A204.1 (cell line): ENCODE measurements around the gene DENND1A.

Experiments
- FAIRE-seq: peaks from 2 replicates; lab custom pipeline; 2012; peaks lifted over from hg19 to GRCh38; lab: Jason Lieb, UNC

The DENND1A gene

GRCh38 chr9:123424131-123424530 lies 505.8 kb downstream of the DENND1A start:
- no peak for FAIRE-seq

DNA sequence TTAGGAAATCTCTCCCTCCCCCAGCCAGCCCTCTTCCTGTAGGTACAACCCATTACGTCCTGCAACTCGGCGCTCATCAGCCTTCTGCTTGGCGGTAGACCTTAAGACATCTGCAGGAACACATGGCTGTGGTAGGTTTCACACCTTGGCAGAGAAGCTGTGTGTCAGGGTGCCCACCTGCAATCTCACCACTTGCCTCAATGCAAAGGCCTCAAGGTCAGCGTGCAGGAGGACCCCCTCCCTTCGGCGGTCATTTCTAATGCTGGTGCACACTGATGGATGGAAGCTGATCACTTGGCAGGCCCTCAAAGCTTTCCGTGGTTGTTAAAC lies 506.6 kb downstream of the DENND1A start:
- no peak for FAIRE-seq

DNA sequence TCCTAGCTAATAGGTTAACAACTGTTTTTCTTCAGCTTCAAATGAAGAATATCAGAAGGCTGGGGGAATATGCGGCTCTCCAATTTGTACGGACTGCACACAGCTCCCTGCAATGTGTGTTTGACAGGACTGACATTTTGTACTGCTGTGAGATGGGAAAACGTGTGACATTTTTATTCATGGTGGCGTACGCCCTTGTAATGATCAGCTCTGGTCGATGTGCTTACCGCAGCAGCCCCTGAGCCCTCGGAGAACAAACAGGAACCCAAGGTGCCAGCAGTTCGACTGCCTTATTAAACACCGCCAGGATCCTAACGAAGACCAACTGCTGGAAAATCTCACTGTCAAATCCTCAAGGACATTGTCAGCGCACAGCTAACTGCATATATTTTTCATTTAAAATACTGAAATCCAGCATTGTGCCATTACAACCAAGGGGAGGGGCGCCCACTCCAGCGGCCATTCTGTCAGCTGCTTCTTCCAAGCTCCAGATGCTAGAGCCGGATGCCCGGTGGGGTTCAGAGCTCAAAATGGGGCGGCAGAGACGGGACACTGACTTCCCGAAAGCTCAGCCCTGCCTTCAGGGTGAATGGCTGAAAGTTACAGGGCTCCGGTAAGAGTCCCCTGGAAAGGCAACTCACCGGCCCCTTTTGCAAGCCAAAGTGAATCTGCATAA lies 507.2 kb downstream of the DENND1A start:
- FAIRE-seq = no peak

- no peak for FAIRE-seq
Observed at GRCh38 chr9:123421801-123422455, 508.0 kb downstream of the DENND1A start.

GRCh38 chr9:123421186-123421585 lies 508.7 kb downstream of the DENND1A start:
- FAIRE-seq = no peak

GRCh38 chr9:123420592-123421111 lies 509.3 kb downstream of the DENND1A start:
- FAIRE-seq = no peak

DNA sequence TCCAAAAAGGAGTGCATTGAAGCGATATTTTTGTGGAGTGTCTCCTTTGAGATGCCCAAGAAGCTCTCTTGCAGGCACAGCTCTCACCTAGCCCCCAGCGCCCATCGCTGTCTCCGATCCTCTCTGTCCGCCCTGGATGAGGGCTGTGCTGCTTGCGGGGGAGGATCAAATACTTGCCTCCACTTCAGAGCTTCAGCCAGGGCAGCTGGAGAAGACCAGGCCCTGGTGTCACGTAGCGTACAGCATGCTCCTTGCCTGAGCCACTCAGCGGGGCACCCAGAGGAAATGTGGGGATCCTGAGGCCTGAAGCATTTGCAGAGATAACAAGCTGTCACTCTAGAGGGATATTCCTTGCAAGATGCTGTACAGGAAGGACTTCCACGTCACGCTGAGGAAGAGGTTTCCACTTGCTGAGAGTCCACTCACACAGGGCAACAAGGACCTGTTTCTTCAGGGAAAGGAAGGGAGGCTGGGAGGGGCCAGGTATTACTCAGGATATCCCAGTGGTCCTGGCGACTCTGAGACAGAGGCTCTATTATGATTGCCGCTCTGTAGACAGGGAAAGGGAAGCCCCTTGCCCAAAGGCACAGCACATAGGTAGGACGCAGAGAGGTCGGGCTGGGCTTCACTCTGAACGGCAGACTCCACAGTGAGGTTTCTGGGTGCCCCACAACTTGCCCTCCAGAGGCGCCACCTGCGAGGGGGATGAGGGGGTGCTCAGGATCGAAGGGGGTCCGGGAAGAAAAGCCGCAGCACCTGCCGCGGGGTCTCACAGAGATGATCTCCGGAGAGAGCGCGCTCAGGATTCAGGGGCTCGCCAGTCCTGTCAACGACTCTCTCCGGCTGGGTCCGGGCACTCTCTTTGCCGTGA lies 510.0 kb downstream of the DENND1A start:
- no peak for FAIRE-seq

- FAIRE-seq = no peak
Observed at GRCh38 chr9:123419091-123419490, 510.8 kb downstream of the DENND1A start.

GRCh38 chr9:123418506-123418905 lies 511.4 kb downstream of the DENND1A start:
- FAIRE-seq = no peak

DNA sequence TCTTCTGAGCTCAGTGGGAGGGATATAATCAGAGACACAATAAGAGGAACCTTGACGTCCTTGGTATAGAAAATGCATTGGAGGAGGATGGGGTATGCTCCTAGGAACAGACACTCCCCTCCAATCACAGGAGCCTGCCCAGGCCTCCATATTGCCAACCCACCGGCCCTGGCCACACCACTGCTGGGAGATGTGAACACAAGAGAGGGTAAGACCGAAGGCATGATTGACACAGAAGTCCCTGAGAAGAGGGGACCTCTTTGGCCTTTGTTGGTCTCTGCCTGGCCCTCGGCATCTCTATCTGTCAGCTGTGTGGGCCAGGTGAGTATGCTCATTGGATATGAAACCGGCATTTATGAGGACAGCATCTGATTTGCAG lies 511.9 kb downstream of the DENND1A start:
- no peak for FAIRE-seq

GRCh38 chr9:123417289-123418051 lies 512.5 kb downstream of the DENND1A start:
- FAIRE-seq = no peak

DNA sequence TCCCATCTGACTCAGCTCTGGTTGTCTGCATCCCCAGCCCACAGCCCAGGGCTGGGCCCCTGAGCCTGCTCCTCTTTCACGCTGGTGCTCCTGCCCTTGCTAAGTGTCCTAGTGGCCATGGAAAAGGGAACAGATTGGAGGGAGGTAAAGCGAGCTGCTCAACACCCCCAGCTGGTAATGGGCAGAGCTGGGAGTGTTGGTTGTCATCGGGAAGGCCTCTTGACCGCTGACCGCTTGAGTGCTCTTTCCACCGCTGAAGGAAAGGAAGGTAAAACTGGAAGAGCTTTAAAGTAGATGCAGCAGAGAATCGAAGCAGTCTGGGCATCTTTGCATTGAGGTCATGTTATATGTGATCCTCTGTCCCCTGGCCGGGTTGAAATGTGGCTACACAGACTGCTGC lies 513.8 kb downstream of the DENND1A start:
- FAIRE-seq = no peak

DNA sequence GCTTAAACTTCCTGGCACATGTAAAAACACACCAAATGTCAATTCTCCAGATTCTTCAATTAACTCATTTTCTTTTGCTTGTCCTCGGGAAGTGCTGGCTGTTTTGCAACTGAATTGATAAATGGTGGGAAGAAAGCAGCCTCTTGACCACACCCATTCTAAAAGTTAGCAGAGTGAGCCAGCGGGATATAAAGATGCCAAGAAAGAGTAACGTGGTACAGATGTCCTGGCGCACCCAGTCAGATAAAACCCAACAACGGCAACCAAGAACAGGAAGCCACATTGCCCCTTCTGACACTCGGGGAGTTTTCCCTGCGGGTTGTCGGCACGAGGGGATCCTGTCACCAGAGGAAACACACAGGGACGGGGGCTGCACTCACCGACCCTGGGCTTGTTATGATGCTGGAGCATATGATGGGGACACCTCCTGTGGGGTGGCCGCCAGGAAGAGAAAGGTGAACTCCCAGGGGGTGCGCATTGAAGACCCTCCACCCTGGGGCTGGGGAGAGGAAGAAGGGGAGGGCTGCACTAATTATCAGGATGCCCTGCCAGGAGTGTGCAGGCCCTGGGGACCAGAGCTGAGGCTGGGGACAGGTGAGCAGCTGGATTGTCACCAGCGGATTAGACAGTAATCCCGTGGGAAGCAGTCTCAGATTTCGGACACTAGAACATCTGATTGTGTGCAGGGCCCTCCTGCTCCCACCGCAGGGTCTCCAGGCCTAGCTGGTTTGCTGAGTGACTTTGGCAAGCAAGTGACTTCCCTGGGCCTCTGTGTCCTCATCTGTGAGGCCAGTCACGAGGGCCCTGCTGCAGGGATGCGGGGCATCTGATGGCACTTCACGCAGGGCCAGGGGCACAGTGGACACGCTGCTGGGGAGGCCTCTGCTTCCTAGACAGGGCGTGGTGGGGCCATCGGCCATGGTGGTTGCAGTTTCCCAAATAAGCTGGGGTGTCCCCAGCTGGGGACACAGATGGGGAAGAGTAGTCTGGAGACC lies 514.7 kb downstream of the DENND1A start:
- FAIRE-seq = no peak

- FAIRE-seq = no peak
Observed at GRCh38 chr9:123414204-123414603, 515.7 kb downstream of the DENND1A start.

- no peak for FAIRE-seq
Observed at GRCh38 chr9:123412171-123412820, 517.6 kb downstream of the DENND1A start.

- FAIRE-seq = no peak
Observed at GRCh38 chr9:123411636-123412035, 518.3 kb downstream of the DENND1A start.

- FAIRE-seq = no peak
Observed at GRCh38 chr9:123411191-123411590, 518.7 kb downstream of the DENND1A start.

DNA sequence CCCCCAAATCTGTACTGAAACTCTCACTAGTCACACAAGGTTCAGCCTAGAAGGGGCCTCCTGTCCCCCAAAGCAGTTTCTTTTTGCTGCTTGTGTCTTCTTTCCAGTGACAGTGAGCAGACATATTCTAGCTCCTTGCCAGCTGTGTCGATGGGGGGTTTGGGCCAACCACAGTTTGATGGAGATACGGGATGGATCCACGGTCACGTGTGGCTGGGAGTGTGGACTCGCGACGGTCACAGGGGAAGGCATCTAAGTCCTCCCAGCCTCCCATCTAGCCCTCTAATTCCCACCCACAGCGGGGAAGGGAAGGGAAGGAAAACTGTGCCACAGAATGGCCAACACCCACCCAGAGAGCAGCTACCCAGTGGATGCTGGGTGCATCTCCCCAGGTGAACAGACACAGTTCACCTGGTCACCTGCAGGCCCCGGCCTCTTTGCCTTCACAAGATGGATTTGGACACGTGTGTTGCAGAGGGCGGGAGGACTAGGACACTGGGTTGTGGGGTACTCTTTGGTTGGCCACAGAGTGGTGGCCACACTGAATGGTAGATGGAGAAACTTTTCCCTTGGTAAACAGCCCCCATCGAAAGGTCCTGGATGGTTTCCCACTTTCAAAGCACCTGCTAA lies 519.5 kb downstream of the DENND1A start:
- FAIRE-seq = no peak

DNA sequence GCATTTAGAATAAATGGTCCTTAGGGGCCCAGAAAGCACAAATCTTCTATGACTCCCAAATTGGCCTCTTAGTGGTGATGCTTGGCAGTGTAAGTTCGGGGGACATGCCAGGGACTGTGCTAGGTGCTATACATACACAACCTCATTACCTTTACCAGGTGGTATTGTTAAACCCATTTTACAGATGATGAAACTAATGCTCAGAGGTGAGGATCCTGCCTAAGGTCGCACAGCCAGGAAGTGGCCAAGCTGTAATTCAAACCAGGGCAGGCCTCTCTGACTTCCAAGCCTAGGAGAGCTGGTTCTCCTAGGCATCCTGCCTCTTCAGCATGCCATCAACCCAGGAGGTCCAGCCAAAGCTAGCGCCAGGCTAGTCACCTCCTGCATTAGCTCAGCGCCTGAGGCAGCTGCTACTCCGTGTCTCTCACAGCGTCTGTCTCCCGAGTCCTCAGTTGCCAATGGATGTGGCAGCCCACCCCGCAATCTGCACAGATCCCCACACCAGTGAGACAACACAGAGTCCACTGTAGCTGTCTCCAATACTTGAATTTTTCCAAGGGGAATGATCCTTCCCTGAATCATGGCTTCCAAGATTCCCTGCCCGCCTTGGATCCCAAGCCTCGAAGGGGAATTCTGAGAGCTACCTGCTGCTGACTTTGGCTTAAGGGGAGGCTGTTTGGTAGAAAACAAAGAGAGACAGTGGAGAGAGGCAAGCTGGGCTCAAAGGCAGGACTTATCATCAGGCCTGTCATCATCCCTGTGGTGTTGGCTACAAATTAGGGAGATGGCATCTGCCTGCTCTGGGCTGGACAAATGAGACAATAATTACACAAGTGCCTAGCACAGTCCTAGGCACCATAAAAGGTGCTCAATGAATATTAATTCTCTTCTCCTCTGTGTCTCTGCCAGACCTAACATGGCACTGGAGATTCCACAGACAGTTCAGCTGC lies 521.3 kb downstream of the DENND1A start:
- no peak for FAIRE-seq
